Neural cell (in vitro differentiated cells): ENCODE results near the gene SPTB.

Experiments
- CTCF ChIP-seq: fragments of 450-650 bp; IDR thresholded peaks from 2 replicates; pipeline ENCODE4 v1.5.1; 2014; ENCODE audit warnings: antibody characterized with exemption, mild to moderate bottlenecking, moderate library complexity; ENCODE audit not compliant: poor library complexity, severe bottlenecking
- EP300 ChIP-seq: fragments of 450-650 bp; conservative IDR thresholded peaks from 2 replicates; pipeline ENCODE4 v1.6.1; 2014; ENCODE audit warnings: antibody characterized with exemption, mild to moderate bottlenecking, moderate library complexity; ENCODE audit not compliant: poor library complexity, severe bottlenecking
- RAD21 ChIP-seq: fragments of 450-650 bp; conservative IDR thresholded peaks from 2 replicates; pipeline ENCODE4 v1.6.1; 2014; ENCODE audit warnings: antibody characterized with exemption, mild to moderate bottlenecking, moderate library complexity

- TF ChIP-seq RAD21 (no peak), CTCF (no peak), EP300 (no peak)
Observed at GRCh38 chr14:64796369-64796768, 83.3 kb downstream of the SPTB start.
